ENCODE data around the gene CHST3.
"Not testable (repeated sequence)": the region's sequence is repeated elsewhere in the genome, so short reads cannot be mapped to it uniquely, and the experiment has no call there.

CHST3 gene

GRCh38 chr10:71950683-71951082 lies 13.5 kb upstream of the CHST3 start:
- no peak for DNase-seq

GRCh38 chr10:71952745-71953144 lies 11.4 kb upstream of the CHST3 start:
- no peak for DNase-seq

- no peak for DNase-seq
Observed at GRCh38 chr10:71957546-71958275, 6.5 kb upstream of the CHST3 start.

GRCh38 chr10:71959526-71959925 lies 4.7 kb upstream of the CHST3 start:
- no peak for DNase-seq

- DNase-seq, result no peak
Observed at GRCh38 chr10:71961831-71962230, 2.4 kb upstream of the CHST3 start.

GRCh38 chr10:71962901-71963300 lies 1.3 kb upstream of the CHST3 start:
- DNase-seq, result no peak

- no peak for DNase-seq
Observed at GRCh38 chr10:71963351-71964097, 671 bp upstream of the CHST3 start.

GRCh38 chr10:71964743-71965515 lies 734 bp downstream of the CHST3 start:
- no peak for DNase-seq

- DNase-seq, result no peak
Observed at GRCh38 chr10:71965623-71966022, 1.4 kb downstream of the CHST3 start.

- no peak for DNase-seq
Observed at GRCh38 chr10:71966046-71967004, 2.1 kb downstream of the CHST3 start.

GRCh38 chr10:71967958-71968357 lies 3.8 kb downstream of the CHST3 start:
- not testable (repeated sequence) for DNase-seq

- DNase-seq, result no peak
Observed at GRCh38 chr10:71968553-71969474, 4.6 kb downstream of the CHST3 start.

- DNase-seq, result no peak
Observed at GRCh38 chr10:71969929-71970328, 5.7 kb downstream of the CHST3 start.

GRCh38 chr10:71970331-71970730 lies 6.1 kb downstream of the CHST3 start:
- peak; percentile 45 for DNase-seq

GRCh38 chr10:71970869-71971268 lies 6.7 kb downstream of the CHST3 start:
- DNase-seq, result no peak

GRCh38 chr10:71971311-71971731 lies 7.1 kb downstream of the CHST3 start:
- DNase-seq, result no peak

- peak; percentile 31 for DNase-seq
Observed at GRCh38 chr10:71971769-71972555, 7.8 kb downstream of the CHST3 start.

GRCh38 chr10:71972746-71973695 lies 8.8 kb downstream of the CHST3 start:
- DNase-seq, result no peak

Data from RPMI8226 (cell line).